Neural cell (in vitro differentiated cells): ENCODE measurements around the gene CELA3B.

Experiments
- EZH2 ChIP-seq: fragments of 200-600, 300-800 bp; shearing (Covaris generic), sonication (generic); IDR thresholded peaks from 2 replicates; pipeline ENCODE4 v1.6.1; 2014; ENCODE audit warnings: antibody characterized with exemption, low read length, borderline replicate concordance, mild to moderate bottlenecking; ENCODE audit not compliant: insufficient read depth, poor library complexity, severe bottlenecking
- MXI1 ChIP-seq: fragments of 450-650 bp; conservative IDR thresholded peaks from 2 replicates; pipeline ENCODE4 v1.6.1; 2014; ENCODE audit warnings: antibody characterized with exemption, mild to moderate bottlenecking; ENCODE audit not compliant: poor library complexity, severe bottlenecking
- POLR2AphosphoS5 ChIP-seq: IDR thresholded peaks from 2 replicates; pipeline ENCODE4 v1.6.1; 2012
- RAD21 ChIP-seq: fragments of 450-650 bp; conservative IDR thresholded peaks from 2 replicates; pipeline ENCODE4 v1.6.1; 2014; ENCODE audit warnings: antibody characterized with exemption, mild to moderate bottlenecking, moderate library complexity
- TF ChIP-seq, protein P1 (sequence below): fragments of 450-650 bp; IDR thresholded peaks from 2 replicates; pipeline ENCODE4 v1.5.1; 2014; ENCODE audit warnings: antibody characterized with exemption, mild to moderate bottlenecking, moderate library complexity; ENCODE audit not compliant: poor library complexity, severe bottlenecking
- TF ChIP-seq, protein P2 (sequence below): IDR thresholded peaks from 2 replicates; pipeline ENCODE4 v1.6.1; 2012; ENCODE audit warnings: borderline replicate concordance

DNA sequence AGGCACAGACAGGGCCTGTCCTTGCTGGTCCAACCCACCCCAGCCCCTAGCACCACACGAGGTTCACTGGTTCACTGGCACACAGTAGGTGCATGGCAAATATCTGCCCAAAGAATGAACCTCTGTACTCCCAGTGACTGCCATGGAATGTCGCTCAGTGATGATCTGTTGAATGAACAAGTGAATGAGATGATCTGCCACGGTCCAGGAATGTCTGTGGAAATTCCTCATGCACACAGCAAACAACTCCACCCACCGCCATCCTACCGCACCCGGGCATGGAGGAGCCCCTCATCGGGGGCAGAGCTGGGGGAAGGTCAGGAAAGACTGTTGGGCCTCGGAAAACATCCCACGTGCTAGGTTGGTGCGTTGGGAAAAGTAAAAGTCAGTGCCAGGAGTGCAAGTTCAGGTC lies 41.4 kb upstream of the CELA3B start:
- TF ChIP-seq MXI1 (no peak), RAD21 (no peak), EZH2 (no peak), POLR2AphosphoS5 (no peak)
- TF ChIP-seq, protein P1, sequence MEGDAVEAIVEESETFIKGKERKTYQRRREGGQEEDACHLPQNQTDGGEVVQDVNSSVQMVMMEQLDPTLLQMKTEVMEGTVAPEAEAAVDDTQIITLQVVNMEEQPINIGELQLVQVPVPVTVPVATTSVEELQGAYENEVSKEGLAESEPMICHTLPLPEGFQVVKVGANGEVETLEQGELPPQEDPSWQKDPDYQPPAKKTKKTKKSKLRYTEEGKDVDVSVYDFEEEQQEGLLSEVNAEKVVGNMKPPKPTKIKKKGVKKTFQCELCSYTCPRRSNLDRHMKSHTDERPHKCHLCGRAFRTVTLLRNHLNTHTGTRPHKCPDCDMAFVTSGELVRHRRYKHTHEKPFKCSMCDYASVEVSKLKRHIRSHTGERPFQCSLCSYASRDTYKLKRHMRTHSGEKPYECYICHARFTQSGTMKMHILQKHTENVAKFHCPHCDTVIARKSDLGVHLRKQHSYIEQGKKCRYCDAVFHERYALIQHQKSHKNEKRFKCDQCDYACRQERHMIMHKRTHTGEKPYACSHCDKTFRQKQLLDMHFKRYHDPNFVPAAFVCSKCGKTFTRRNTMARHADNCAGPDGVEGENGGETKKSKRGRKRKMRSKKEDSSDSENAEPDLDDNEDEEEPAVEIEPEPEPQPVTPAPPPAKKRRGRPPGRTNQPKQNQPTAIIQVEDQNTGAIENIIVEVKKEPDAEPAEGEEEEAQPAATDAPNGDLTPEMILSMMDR: no peak
- TF ChIP-seq, protein P2, sequence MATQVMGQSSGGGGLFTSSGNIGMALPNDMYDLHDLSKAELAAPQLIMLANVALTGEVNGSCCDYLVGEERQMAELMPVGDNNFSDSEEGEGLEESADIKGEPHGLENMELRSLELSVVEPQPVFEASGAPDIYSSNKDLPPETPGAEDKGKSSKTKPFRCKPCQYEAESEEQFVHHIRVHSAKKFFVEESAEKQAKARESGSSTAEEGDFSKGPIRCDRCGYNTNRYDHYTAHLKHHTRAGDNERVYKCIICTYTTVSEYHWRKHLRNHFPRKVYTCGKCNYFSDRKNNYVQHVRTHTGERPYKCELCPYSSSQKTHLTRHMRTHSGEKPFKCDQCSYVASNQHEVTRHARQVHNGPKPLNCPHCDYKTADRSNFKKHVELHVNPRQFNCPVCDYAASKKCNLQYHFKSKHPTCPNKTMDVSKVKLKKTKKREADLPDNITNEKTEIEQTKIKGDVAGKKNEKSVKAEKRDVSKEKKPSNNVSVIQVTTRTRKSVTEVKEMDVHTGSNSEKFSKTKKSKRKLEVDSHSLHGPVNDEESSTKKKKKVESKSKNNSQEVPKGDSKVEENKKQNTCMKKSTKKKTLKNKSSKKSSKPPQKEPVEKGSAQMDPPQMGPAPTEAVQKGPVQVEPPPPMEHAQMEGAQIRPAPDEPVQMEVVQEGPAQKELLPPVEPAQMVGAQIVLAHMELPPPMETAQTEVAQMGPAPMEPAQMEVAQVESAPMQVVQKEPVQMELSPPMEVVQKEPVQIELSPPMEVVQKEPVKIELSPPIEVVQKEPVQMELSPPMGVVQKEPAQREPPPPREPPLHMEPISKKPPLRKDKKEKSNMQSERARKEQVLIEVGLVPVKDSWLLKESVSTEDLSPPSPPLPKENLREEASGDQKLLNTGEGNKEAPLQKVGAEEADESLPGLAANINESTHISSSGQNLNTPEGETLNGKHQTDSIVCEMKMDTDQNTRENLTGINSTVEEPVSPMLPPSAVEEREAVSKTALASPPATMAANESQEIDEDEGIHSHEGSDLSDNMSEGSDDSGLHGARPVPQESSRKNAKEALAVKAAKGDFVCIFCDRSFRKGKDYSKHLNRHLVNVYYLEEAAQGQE: no peak
